ENCODE measurements around the gene DOCK3.

- no peak for TF ChIP-seq EZH2phosphoT487 (IDR thresholded peaks at IDR 0.05; ENCODE audit: borderline replicate concordance, low read length)
- TF ChIP-seq EZH2 (IDR thresholded peaks at IDR 0.05; ENCODE audit: low read length, unreplicated experiment), result no peak
Observed at GRCh38 chr3:50873376-50874157, 198.8 kb downstream of the DOCK3 start.

All from PC-3 (cell line).